ENCODE data around the gene MRPS25. TPM values are rescaled to one million over a fixed set of nuclear protein-coding genes. Genes with fewer than 3 reads are reported as not detected.

The MRPS25 gene
- total and polyA plus RNA-seq, 2 experiments from 2014 or later, result 47.9 to 75.0 TPM

DNA sequence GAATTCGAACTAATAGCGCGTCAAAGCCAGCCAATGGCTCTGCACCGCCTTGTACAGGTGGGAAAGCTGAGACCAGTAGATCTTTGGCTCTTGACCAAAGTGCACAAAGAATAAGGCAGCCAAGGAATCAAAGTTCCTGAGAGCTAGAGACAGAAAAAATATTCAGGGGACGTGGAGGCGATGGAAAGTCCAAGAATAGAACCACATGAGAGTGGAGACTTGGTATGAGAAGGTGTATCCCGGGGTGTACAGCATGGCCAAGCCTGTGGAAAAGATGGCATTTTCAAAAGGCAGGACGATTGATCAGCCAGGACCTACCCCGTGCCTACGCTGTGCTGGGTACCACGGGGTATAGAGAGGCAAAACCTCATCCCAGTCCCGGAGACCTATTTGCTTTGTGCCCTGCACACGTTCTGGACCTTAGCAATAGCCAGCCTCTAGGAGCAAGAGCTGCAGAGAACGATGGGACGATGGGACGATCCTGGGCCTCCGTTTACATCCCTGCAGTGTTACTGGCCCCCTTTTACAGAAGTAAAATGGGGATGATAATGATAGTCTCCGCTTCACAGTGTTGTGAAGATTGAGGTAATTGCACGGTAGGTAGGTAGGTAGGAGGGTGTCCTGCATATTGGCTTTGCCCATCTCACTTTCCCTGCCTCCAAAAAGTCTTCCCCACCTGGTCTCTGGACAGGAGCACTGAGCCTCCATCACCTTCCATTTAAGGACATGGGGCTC is 34.4 kb upstream of the MRPS25 start (continued):
- TF ChIP-seq, protein P1, sequence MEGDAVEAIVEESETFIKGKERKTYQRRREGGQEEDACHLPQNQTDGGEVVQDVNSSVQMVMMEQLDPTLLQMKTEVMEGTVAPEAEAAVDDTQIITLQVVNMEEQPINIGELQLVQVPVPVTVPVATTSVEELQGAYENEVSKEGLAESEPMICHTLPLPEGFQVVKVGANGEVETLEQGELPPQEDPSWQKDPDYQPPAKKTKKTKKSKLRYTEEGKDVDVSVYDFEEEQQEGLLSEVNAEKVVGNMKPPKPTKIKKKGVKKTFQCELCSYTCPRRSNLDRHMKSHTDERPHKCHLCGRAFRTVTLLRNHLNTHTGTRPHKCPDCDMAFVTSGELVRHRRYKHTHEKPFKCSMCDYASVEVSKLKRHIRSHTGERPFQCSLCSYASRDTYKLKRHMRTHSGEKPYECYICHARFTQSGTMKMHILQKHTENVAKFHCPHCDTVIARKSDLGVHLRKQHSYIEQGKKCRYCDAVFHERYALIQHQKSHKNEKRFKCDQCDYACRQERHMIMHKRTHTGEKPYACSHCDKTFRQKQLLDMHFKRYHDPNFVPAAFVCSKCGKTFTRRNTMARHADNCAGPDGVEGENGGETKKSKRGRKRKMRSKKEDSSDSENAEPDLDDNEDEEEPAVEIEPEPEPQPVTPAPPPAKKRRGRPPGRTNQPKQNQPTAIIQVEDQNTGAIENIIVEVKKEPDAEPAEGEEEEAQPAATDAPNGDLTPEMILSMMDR (conservative IDR thresholded peaks at IDR 0.05; ENCODE audit: low read depth in 2 of 2), result no peak
- no peak for TF ChIP-seq CREB1 (CRISPR knock-in tag; IDR thresholded peaks at IDR 0.05; ENCODE audit: low read depth)
- TF ChIP-seq, protein P2, sequence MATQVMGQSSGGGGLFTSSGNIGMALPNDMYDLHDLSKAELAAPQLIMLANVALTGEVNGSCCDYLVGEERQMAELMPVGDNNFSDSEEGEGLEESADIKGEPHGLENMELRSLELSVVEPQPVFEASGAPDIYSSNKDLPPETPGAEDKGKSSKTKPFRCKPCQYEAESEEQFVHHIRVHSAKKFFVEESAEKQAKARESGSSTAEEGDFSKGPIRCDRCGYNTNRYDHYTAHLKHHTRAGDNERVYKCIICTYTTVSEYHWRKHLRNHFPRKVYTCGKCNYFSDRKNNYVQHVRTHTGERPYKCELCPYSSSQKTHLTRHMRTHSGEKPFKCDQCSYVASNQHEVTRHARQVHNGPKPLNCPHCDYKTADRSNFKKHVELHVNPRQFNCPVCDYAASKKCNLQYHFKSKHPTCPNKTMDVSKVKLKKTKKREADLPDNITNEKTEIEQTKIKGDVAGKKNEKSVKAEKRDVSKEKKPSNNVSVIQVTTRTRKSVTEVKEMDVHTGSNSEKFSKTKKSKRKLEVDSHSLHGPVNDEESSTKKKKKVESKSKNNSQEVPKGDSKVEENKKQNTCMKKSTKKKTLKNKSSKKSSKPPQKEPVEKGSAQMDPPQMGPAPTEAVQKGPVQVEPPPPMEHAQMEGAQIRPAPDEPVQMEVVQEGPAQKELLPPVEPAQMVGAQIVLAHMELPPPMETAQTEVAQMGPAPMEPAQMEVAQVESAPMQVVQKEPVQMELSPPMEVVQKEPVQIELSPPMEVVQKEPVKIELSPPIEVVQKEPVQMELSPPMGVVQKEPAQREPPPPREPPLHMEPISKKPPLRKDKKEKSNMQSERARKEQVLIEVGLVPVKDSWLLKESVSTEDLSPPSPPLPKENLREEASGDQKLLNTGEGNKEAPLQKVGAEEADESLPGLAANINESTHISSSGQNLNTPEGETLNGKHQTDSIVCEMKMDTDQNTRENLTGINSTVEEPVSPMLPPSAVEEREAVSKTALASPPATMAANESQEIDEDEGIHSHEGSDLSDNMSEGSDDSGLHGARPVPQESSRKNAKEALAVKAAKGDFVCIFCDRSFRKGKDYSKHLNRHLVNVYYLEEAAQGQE (IDR thresholded peaks at IDR 0.05; ENCODE audit: unreplicated experiment), result no peak
- no peak for TF ChIP-seq STAT1 (IDR thresholded peaks at IDR 0.05; ENCODE audit: unreplicated experiment)

DNA sequence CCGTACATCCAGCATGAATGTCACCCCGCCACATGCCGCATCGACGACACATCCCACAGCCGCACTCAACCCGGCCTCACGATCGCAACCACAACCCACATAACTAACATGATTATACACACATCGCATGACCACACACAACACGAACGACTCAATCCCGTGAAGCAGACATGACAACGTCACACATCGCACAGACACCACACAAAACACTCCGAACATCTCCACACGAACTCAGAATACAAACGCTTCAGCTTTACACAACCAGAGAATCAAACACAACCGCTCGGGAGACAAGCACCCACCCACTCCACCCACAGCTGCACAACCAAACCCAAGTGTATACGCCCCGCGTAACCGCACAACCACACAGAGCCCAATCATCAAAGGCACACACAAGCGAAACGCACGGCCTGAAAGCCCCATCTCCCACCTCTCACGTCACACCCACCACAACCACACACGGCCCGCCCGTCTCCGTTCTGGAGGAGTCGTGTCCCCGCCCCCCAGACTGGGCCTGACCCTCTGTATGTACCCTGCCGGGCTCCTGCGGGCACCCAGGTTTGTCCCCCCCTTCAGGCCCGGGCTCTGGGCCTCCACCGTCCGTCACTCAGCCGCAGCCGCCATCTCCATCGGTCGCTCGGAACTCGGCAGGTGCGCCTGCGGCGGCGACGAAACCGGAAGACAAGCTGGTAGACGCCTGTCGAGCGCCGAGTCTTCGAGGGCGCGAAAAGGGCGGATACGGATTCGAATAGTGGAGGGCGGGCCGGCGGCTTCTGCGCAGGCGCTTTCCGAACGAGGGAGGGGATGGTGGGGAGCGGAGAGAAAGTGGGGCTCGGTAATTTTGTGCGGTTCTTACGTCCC is 33.6 kb upstream of the MRPS25 start, which contains the start of gene RBSN:
RBSN (minus strand) TSS at position 646 of the 861 bp plus-strand sequence. CDS start 3,028 bp downstream, outside the sequence.
- no peaks in the 10 kb centered on the region for H3K9me3 Mint-ChIP-seq
- Histone ChIP-seq H2AFZ (peak within 1 kb of the TSS; percentile 99), H3K36me3 (ENCODE audit: insufficient read depth) (peaks cover 7% of the 10 kb centered on the region; the same call in 1 of the 2 replicates), H3K9me2 (ENCODE audit: insufficient read depth) (0 out of 2 replicates have a peak, but pooled peaks cover 3% of the 10 kb centered on the region), H3K4me3 (peak within 1 kb of the TSS; percentile 95), H3K27ac (ENCODE audit: low read depth) (peak within 1 kb of the TSS; percentile 73; the same call in 1 of the 2 replicates), H3K4me1 (ENCODE audit: insufficient read depth) (no peaks in the 10 kb centered on the region), H3K27me3 (ENCODE audit: insufficient read depth) (no peaks in the 10 kb centered on the region), H3K4me2 (peak within 1 kb of the TSS; percentile 98), H4K20me1 (replicated peaks; ENCODE audit: insufficient read depth) (no peaks in the 10 kb centered on the region), H3F3A (replicated peaks; ENCODE audit: low read depth) (no peaks in the 10 kb centered on the region), H3K79me2 (replicated peaks; ENCODE audit: insufficient read depth) (peaks cover 19% of the 10 kb centered on the region)
- H3K4me3 Mint-ChIP-seq, result peak within 1 kb of the TSS; percentile 95
- peaks cover 8% of the 10 kb centered on the region for H3K27me3 Mint-ChIP-seq (ENCODE audit: insufficient read depth, low read depth, poor library complexity)
- ATAC-seq (peak; percentile 93), DNase-seq (ENCODE audit: low spot score) (peak; percentile 99)
- peaks cover 7% of the 10 kb centered on the region; the same call in 2 of the 3 replicates for H3K36me3 Mint-ChIP-seq (ENCODE audit: low read depth)
- H3K4me1 Mint-ChIP-seq, result peaks cover 11% of the 10 kb centered on the region
- peak within 1 kb of the TSS; percentile 74 for H3K27ac Mint-ChIP-seq
- TF ChIP-seq, protein P3, sequence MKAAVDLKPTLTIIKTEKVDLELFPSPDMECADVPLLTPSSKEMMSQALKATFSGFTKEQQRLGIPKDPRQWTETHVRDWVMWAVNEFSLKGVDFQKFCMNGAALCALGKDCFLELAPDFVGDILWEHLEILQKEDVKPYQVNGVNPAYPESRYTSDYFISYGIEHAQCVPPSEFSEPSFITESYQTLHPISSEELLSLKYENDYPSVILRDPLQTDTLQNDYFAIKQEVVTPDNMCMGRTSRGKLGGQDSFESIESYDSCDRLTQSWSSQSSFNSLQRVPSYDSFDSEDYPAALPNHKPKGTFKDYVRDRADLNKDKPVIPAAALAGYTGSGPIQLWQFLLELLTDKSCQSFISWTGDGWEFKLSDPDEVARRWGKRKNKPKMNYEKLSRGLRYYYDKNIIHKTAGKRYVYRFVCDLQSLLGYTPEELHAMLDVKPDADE (IDR thresholded peaks at IDR 0.05), result peak; percentile 97
- TF ChIP-seq, protein P2 (IDR thresholded peaks at IDR 0.05; ENCODE audit: unreplicated experiment), result no peak
- TF ChIP-seq, protein P1 (conservative IDR thresholded peaks at IDR 0.05; ENCODE audit: low read depth in 2 of 2), result no peak
- TF ChIP-seq NANOG (IDR thresholded peaks at IDR 0.05; ENCODE audit: borderline replicate concordance), result no peak
- no peak for TF ChIP-seq EZH2phosphoT487 (IDR thresholded peaks at IDR 0.05; ENCODE audit: unreplicated experiment)
- peak; percentile 92 for TF ChIP-seq POLR2AphosphoS5 (IDR thresholded peaks at IDR 0.05; ENCODE audit: low read depth)
- TF ChIP-seq CREB1 (CRISPR knock-in tag; IDR thresholded peaks at IDR 0.05; ENCODE audit: low read depth), result peak; percentile 88
- no peak for TF ChIP-seq ZNF331 (CRISPR knock-in tag; IDR thresholded peaks at IDR 0.05; ENCODE audit: low read depth)
- TF ChIP-seq EZH2 (IDR thresholded peaks at IDR 0.05; ENCODE audit: low read depth, unreplicated experiment), result no peak

All from GM23338 (cell line).